H9 (cell line): ENCODE data around the gene ARHGAP24. TPM values are rescaled to one million over a fixed set of nuclear protein-coding genes. Genes with fewer than 3 reads are reported as not detected.

Experiments used
- DNase-seq: peaks from one replicate; pipeline ENCODE4 v3.0.0-alpha.2; 2017
- H2AFZ ChIP-seq: one replicate; pipeline ENCODE4 v1.6.1; 2013; ENCODE audit warnings: mild to moderate bottlenecking, low read length, control low read depth, moderate library complexity
- H2AK5ac ChIP-seq: 2 replicates; pipeline ENCODE4 v1.6.1; 2013; ENCODE audit warnings: low read length, control low read depth, mixed read lengths; ENCODE audit not compliant: insufficient read length
- H2BK120ac ChIP-seq: one replicate; pipeline ENCODE4 v1.6.1; 2013; ENCODE audit warnings: low read depth, mild to moderate bottlenecking, low read length, control low read depth, inconsistent platforms; ENCODE audit not compliant: poor library complexity, severe bottlenecking
- H2BK12ac ChIP-seq: 2 replicates; pipeline ENCODE4 v1.6.1; 2013; ENCODE audit warnings: low read length, control low read depth, mixed read lengths, low read depth; ENCODE audit not compliant: insufficient read length
- H2BK15ac ChIP-seq: 2 replicates; pipeline ENCODE4 v1.6.1; 2013; ENCODE audit warnings: low read depth, low read length, control low read depth
- H2BK20ac ChIP-seq: one replicate; pipeline ENCODE4 v1.6.1; 2013; ENCODE audit warnings: low read depth, mild to moderate bottlenecking, low read length, control low read depth, inconsistent platforms; ENCODE audit not compliant: poor library complexity, severe bottlenecking
- H2BK5ac ChIP-seq: 2 replicates; pipeline ENCODE4 v1.6.1; 2013; ENCODE audit warnings: low read length, control low read depth, mixed read lengths; ENCODE audit not compliant: insufficient read length
- H3K14ac ChIP-seq: 2 replicates; pipeline ENCODE4 v1.6.1; 2013; ENCODE audit warnings: low read length, control low read depth; ENCODE audit not compliant: insufficient read depth
- H3K18ac ChIP-seq: 2 replicates; pipeline ENCODE4 v1.6.1; 2013; ENCODE audit warnings: low read depth, mild to moderate bottlenecking, mixed read lengths, low read length, control low read depth; ENCODE audit not compliant: insufficient read length
- H3K23ac ChIP-seq: 2 replicates; pipeline ENCODE4 v1.6.1; 2013; ENCODE audit warnings: low read length, control low read depth, mixed read lengths, low read depth; ENCODE audit not compliant: insufficient read length
- H3K23me2 ChIP-seq: 2 replicates; pipeline ENCODE4 v1.6.1; 2013; ENCODE audit warnings: low read depth, mild to moderate bottlenecking, mixed read lengths, low read length, control low read depth; ENCODE audit not compliant: insufficient read length, poor library complexity, severe bottlenecking
- H3K27ac ChIP-seq: 2 replicates; pipeline ENCODE4 v1.5.1; 2013; ENCODE audit warnings: low read length, control low read depth, mixed read lengths, low read depth; ENCODE audit not compliant: insufficient read length
- H3K27me3 ChIP-seq: 2 replicates; pipeline ENCODE4 v1.6.1; 2013; ENCODE audit warnings: low read length, control low read depth, inconsistent platforms; ENCODE audit not compliant: insufficient read depth
- H3K4ac ChIP-seq: 2 replicates; pipeline ENCODE4 v1.6.1; 2013; ENCODE audit warnings: low read depth, mild to moderate bottlenecking, control low read depth, inconsistent platforms, low read length, moderate library complexity
- H3K4me1 ChIP-seq: 2 replicates; pipeline ENCODE4 v1.6.1; 2013; ENCODE audit warnings: low read length, control low read depth, inconsistent platforms; ENCODE audit not compliant: insufficient read depth
- H3K4me2 ChIP-seq: 2 replicates; pipeline ENCODE4 v1.6.1; 2013; ENCODE audit warnings: low read length, control low read depth, mixed read lengths; ENCODE audit not compliant: insufficient read length, insufficient read depth
- H3K56ac ChIP-seq: 2 replicates; pipeline ENCODE4 v1.6.1; 2013; ENCODE audit warnings: low read depth, mild to moderate bottlenecking, mixed read lengths, low read length, control low read depth; ENCODE audit not compliant: insufficient read length
- H3K79me1 ChIP-seq: 2 replicates; pipeline ENCODE4 v1.6.1; 2013; ENCODE audit warnings: low read depth, mild to moderate bottlenecking, moderate library complexity, low read length, control low read depth, inconsistent platforms; ENCODE audit not compliant: insufficient read depth, poor library complexity, severe bottlenecking
- H3K79me2 ChIP-seq: 2 replicates; pipeline ENCODE4 v1.6.1; 2013; ENCODE audit warnings: low read length, control low read depth, inconsistent platforms; ENCODE audit not compliant: insufficient read depth
- H3K9ac ChIP-seq: 2 replicates; pipeline ENCODE4 v1.6.1; 2013; ENCODE audit warnings: low read length, control low read depth, mixed read lengths; ENCODE audit not compliant: insufficient read length; ENCODE audit errors: extremely low read depth
- H3K9me3 ChIP-seq: one replicate; pipeline ENCODE4 v1.6.1; 2013; ENCODE audit warnings: low read depth, low read length, inconsistent platforms; ENCODE audit not compliant: control insufficient read depth
- H3T11ph ChIP-seq: one replicate; pipeline ENCODE4 v1.6.1; 2013; ENCODE audit warnings: mild to moderate bottlenecking, low read length, control low read depth, inconsistent platforms
- H4K20me1 ChIP-seq: one replicate; pipeline ENCODE4 v1.6.1; 2013; ENCODE audit not compliant: control insufficient read depth, insufficient read length, insufficient read depth
- H4K5ac ChIP-seq: 2 replicates; pipeline ENCODE4 v1.6.1; 2013; ENCODE audit warnings: low read depth, mild to moderate bottlenecking, mixed read lengths, low read length, control low read depth; ENCODE audit not compliant: insufficient read length
- H4K8ac ChIP-seq: replicated peaks from 2 replicates; pipeline ENCODE4 v1.6.1; 2013; ENCODE audit warnings: low read length, control low read depth, mixed read lengths, low read depth; ENCODE audit not compliant: insufficient read length
- H4K91ac ChIP-seq: 2 replicates; pipeline ENCODE4 v1.6.1; 2013; ENCODE audit warnings: low read depth, mild to moderate bottlenecking, moderate library complexity, mixed read lengths, low read length, control low read depth; ENCODE audit not compliant: insufficient read length
- H3K27ac Mint-ChIP-seq, 3 experiments: 2 replicates in 2 of 3; 3 replicates in 1 of 3; pipeline ENCODE4 v1.8.0; 2020 to 2021; ENCODE audit warnings: mixed read lengths in 3 of 3, mild to moderate bottlenecking in 1 of 3, moderate library complexity in 1 of 3
- H3K27me3 Mint-ChIP-seq: 2 replicates; pipeline ENCODE4 v1.8.0; 2021; ENCODE audit warnings: low read depth, mild to moderate bottlenecking, moderate library complexity, mixed read lengths
- H3K36me3 Mint-ChIP-seq, 3 experiments: 2 replicates in 2 of 3; 3 replicates in 1 of 3; pipeline ENCODE4 v1.8.0; 2020 to 2021; ENCODE audit warnings: low read depth in 3 of 3, mixed read lengths in 3 of 3; ENCODE audit not compliant: insufficient read depth in 1 of 3
- H3K4me1 Mint-ChIP-seq, 2 experiments: 2 replicates each; pipeline ENCODE4 v1.8.0; 2020; ENCODE audit warnings: mixed read lengths in 2 of 2
- H3K4me3 Mint-ChIP-seq, 2 experiments: 2 replicates in 1 of 2; 3 replicates in 1 of 2; pipeline ENCODE4 v1.8.0; 2020 to 2021; ENCODE audit warnings: mild to moderate bottlenecking in 2 of 2, mixed read lengths in 2 of 2, moderate library complexity in 1 of 2
- H3K9me3 Mint-ChIP-seq, 2 experiments: 2 replicates in 1 of 2; 3 replicates in 1 of 2; pipeline ENCODE4 v1.8.0; 2020; ENCODE audit warnings: mild to moderate bottlenecking in 2 of 2, mixed read lengths in 2 of 2, moderate library complexity in 1 of 2
- WGBS: extraction: QIAGEN DNeasy Blood & Tissue Kit; methylation state at CpG from one replicate; pipeline ENCODE4 v1.1.7; 2013; ENCODE audit warnings: missing lambda C conversion rate, low lambda C conversion rate, mixed read lengths; ENCODE audit not compliant: insufficient read length; ENCODE audit errors: extremely low coverage; 5-methylcytosine and 5-hydroxymethylcytosine counted together
- total RNA-seq: library from RNA; stranded (reverse); gene quantifications from 2 replicates; pipeline ENCODE4 v1.2.1, GENCODE V29; 2021
- TF ChIP-seq, protein P1 (sequence below): fragments of 200-600 bp; sonication (generic); conservative IDR thresholded peaks from 3 replicates; pipeline ENCODE4 v1.8.0; 2021; ENCODE audit warnings: antibody characterized with exemption, mild to moderate bottlenecking

Gene ARHGAP24
- total RNA-seq, 1 experiment from 2014 or later = 0.37 TPM

DNA sequence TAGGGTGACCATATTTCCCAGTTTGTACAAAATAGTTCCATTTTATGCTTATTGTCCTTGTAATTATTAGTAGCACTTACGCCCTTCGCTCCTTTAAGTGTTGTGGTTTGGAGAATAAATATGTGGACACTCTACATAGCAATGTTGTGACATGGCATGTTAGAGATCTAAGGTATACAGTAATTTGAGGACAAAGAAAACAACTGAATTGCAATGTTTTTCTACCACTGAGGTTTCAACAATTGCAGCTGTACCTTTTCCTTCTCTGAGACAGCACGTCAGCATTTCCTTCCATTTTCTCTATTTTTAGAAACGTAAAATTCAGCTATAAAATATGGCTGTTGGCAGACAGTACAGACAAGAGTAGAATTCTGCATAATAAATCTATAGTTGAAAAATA is 561.8 kb downstream of the ARHGAP24 start:
- Histone ChIP-seq H4K20me1 (no peaks in the 10 kb centered on the region), H3K4me2 (no peak overlapping the region), H4K91ac (no peak overlapping the region), H4K8ac (no peak overlapping the region), H2AK5ac (no peak overlapping the region), H2BK120ac (no peak overlapping the region), H3K56ac (no peak overlapping the region), H4K5ac (no peak overlapping the region), H3K79me2 (no peaks in the 10 kb centered on the region), H3K4me1 (peaks cover 2% of the 10 kb centered on the region; the same call in 1 of the 2 replicates), H3K9me3 (no peaks in the 10 kb centered on the region), H3K4ac (no peak overlapping the region), H2BK5ac (no peak overlapping the region), H3T11ph (no peak overlapping the region), H3K9ac (no peak overlapping the region), H3K79me1 (no peaks in the 10 kb centered on the region), H3K18ac (no peak overlapping the region), H2BK15ac (no peak overlapping the region), H2BK20ac (no peak overlapping the region), H2BK12ac (no peak overlapping the region), H2AFZ (no peak overlapping the region), H3K23ac (no peak overlapping the region), H3K14ac (no peak overlapping the region), H3K23me2 (no peaks in the 10 kb centered on the region), H3K27ac (no peak overlapping the region), H3K27me3 (no peaks in the 10 kb centered on the region)
- TF ChIP-seq, protein P1, sequence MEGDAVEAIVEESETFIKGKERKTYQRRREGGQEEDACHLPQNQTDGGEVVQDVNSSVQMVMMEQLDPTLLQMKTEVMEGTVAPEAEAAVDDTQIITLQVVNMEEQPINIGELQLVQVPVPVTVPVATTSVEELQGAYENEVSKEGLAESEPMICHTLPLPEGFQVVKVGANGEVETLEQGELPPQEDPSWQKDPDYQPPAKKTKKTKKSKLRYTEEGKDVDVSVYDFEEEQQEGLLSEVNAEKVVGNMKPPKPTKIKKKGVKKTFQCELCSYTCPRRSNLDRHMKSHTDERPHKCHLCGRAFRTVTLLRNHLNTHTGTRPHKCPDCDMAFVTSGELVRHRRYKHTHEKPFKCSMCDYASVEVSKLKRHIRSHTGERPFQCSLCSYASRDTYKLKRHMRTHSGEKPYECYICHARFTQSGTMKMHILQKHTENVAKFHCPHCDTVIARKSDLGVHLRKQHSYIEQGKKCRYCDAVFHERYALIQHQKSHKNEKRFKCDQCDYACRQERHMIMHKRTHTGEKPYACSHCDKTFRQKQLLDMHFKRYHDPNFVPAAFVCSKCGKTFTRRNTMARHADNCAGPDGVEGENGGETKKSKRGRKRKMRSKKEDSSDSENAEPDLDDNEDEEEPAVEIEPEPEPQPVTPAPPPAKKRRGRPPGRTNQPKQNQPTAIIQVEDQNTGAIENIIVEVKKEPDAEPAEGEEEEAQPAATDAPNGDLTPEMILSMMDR = no peak
- peaks cover 4 to 7% of the 10 kb centered on the region in 2 experiments; a peak in 2 of 5 replicates for H3K9me3 Mint-ChIP-seq
- H3K4me1 Mint-ChIP-seq = peaks cover 4 to 14% of the 10 kb centered on the region in 2 experiments; a peak in 2 of 4 replicates
- no peak for DNase-seq
- no CpG with 5 or more reads among the region's 4 CpGs for WGBS
- no peaks in the 10 kb centered on the region for H3K27me3 Mint-ChIP-seq
- no peak overlapping the region for H3K4me3 Mint-ChIP-seq
- no peak overlapping the region for H3K27ac Mint-ChIP-seq
- peaks cover 0 to 7% (median 2%) of the 10 kb centered on the region in 3 experiments; a peak in 3 of 7 replicates for H3K36me3 Mint-ChIP-seq
